Stimulated activated CD8-positive, alpha-beta memory T cell treated with anti-CD3 and anti-CD28 coated beads, Interleukin-15, amount 100 ng/mL, for 24 hours (primary cell): ENCODE data around the gene WWC2.
"Not testable (repeated sequence)": the region's sequence is repeated elsewhere in the genome, so short reads cannot be mapped to it uniquely, and the experiment has no call there.

Experiments
- DNase-seq: peaks from one replicate; pipeline ENCODE4 v3.0.0-alpha.2; 2020; ENCODE audit warnings: low read depth

WWC2 gene

GRCh38 chr4:183142571-183143550 lies 43.8 kb downstream of the WWC2 start:
- no peak for DNase-seq

GRCh38 chr4:183144787-183145186 lies 45.7 kb downstream of the WWC2 start:
- DNase-seq: no peak

- no peak for DNase-seq
Observed at GRCh38 chr4:183145773-183146172, 46.7 kb downstream of the WWC2 start.

GRCh38 chr4:183146478-183146877 lies 47.4 kb downstream of the WWC2 start:
- DNase-seq: no peak

DNA sequence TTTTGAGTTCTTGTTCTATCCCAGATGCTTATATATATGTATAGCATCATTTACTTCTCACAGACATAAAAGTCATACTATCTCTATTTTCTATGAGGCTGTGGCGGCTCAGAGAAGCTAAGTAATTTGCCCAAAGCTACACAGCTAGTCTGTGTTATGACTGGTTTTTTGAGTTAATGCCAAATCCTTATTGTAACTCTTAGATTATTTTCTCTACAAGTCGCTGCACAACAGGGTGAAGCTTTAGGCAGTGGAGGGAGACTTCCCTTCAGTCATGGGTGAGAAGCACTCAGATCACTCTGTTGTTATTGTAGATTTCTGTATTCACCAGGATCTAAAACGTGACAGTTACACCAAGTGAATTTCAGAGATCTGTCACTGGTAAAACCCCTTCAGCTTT lies 48.1 kb downstream of the WWC2 start:
- no peak for DNase-seq

DNA sequence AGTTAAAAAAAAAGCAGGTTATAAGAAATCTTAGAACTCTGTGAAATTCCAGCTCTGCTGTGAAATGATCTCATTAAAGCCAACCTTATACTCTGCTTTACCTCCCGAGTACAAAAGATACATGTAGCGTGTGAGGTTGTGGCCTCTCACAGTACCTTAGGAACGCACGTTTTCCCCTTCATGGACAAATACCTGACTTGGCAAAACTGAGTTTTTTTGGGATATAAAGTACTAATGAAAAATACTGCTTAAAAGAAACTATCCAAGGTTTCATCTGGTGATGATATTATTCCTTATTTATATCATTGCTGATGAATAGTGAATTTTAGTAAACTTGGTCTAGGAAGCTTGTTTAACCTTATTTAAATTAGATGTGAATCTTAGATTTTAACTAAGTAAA lies 48.9 kb downstream of the WWC2 start:
- no peak for DNase-seq

DNA sequence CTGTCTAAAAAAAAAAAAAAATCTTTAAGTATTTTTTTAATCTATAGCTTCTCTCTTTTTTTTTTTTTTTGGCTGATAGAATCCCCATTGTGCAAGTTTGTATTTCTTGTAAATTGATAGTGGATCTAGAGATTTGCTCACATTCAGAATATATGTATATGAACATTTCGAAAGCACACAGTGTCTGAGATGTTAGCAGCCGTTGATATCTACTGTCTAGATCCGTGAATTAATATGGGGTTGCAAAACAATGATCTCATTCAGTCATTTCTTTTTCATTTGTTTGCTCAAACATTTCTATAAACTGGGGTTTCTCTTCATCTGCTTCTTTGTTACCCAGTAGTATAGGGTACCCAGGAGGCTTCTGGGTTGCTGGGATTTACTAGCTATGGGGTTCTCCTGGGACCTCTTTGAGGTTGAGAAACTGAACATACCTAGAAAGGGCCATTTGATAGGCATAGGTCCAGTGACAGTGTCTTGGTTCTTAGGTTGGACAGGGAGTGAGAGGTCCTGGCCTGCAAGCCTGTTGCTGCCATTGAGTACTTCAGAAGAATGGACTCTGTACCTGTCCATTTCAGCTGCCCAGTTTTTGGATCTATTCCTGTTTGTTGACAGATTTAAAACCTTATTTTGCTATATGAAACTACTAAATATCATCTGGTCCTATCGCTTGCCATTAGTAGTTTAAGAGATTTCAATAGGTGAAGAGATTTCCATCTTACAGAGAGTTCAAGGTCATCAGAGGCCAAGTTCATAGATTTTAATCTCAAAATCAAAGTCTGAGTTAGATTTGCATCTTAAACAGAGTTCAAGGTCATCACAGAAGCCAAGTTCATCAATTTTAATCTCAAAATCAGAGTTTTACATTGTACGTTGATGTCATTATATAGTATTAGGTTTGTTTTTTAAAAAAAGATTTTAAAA lies 50.8 kb downstream of the WWC2 start:
- no peak for DNase-seq

DNA sequence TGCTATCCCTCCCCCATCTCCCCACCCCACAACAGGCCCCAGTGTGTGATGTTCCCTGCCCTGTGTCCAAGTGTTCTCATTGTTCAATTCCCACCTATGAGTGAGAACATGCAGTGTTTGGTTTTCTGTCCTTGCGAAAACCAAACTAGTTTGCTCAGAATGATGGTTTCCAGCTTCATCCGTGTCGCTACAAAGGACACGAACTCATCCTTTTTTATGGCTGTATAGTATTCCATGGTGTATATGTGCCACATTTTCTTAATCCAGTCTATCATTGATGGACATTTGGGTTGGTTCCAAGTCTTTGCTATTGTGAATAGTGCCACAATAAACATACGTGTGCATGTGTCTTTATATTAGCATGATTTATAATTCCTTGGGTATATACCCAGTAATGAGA lies 51.6 kb downstream of the WWC2 start:
- DNase-seq: not testable (repeated sequence)

DNA sequence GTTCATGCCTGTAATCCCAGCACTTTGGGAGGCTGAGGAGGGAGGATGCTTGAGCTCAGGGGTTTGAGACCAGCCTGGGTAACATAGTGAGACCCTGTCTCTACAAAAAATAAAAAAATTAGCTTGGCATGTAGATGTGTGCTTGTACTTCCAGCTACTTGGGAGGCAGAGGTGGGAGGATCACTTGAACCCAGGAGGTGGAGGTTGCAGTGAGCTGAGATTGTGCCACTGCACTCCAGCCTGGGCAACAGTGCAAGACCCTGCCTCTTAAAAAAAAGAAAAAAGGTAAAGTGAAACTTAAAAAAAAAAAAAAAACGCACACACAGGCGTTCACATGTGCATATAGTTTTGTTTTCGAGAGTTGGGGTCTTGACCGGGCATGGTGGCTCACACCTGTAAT lies 53.2 kb downstream of the WWC2 start:
- DNase-seq: not testable (repeated sequence)

DNA sequence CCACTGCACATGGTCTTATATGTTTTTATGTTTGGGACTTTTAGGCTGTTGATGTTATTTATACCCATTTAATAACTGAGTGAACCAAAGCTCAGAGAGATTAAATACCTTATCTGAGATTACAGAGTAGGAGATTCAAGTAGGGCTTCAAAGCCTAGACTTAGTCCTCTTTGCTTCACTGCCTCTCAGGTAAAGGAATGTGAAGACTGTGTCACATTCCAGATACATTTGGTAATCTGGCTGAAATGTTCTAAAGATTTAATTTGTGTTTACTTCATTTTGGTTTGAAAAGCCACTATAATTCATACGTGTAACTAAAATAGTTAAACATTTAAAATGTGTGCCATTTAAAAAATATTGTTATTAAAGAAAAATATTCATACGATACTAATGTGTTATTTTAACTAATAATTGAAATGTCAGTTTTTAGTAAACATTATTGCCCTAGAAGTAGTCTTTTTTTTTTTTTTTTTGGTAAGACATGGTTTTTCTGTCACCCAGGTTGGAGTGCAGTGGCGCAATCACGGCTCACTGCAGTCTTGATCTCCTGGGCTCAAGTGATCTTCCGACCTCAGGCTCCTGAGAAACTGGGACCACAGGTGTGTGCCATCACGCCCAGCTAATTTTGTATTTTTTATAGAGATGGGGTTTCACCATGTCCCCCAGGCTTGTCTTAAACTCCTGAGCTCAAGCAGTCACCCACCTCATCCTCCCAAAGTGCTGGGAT lies 54.3 kb downstream of the WWC2 start:
- DNase-seq: no peak

- no peak for DNase-seq
Observed at GRCh38 chr4:183154701-183155391, 55.8 kb downstream of the WWC2 start.

GRCh38 chr4:183155450-183156184 lies 56.6 kb downstream of the WWC2 start:
- no peak for DNase-seq

GRCh38 chr4:183157215-183157614 lies 58.2 kb downstream of the WWC2 start:
- no peak for DNase-seq

GRCh38 chr4:183158062-183158461 lies 59.0 kb downstream of the WWC2 start:
- DNase-seq: no peak

GRCh38 chr4:183161630-183162029 lies 62.6 kb downstream of the WWC2 start:
- DNase-seq: no peak

DNA sequence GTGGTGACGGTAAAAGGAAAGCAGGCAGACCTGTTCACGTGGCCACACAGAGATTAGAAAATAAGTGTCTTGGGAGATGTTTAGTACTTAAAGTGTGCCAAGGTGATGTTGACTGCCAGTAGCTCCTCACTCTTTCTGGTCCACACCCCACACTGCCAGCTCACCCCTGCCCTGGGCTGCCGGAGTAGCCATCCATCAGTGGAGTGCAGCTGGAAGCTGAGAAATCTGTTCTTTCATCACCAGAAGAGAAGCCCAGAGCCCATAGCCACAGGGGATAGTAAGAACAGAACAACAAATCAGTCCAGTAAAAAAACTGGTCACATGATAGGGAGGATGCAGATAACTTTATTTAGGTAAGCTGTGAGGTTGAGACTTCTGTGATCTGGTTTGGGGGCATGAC lies 64.1 kb downstream of the WWC2 start:
- no peak for DNase-seq

DNA sequence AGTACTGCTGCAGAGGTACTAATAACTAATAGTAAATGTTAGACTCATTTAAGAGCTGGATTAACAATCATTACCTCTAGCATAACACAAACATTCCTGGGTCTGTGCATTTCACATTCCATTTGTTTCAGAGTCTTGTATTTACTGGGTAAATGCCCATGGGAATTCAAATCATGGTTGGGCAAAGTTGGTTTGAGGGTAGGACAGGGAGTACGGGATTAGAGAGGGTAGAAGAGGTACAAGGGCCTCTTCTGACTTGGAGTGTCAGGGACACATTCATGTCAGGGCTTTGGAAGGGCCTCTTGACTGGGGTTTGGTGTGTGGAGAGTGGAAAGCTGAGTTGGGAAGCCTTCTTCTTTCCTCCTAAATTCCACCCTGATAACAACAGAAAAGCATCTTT lies 65.9 kb downstream of the WWC2 start:
- DNase-seq: no peak

DNA sequence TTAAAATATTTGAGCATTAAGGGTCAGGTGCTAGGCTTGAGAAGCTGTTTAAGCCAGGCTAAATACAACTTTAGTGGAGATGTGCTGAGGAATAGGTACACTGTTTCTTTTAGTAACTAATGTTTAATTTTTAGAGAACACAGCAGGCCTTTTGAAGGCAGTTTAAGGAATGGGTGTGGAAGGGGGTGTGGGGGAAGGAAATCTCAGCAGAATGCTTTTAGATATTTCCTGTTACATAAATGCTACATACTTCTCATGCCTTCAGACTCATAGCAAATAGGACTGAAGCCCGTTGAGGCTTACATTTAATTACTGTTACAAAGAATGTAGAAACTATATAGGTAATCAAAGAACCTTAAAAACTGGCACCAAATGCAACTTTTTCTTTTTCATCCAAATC lies 66.3 kb downstream of the WWC2 start:
- no peak for DNase-seq

DNA sequence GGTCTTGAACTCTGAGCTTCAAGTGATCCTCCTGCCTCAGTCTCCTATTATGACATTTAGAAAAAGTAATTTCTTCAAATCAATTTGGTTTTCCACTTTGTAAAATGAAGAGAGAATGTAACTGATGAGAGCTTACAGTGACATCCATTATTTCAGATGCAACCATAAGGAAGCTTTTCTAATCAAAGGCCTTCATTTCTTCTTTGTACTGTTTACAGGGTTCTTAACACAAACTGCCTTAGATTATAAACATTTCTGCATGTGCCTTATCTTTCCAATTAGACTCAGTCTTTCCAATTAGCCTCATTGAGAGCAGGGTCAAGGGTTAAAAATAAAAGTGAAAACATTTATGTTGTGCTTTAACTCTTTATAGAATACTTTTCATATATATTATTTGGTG lies 71.8 kb downstream of the WWC2 start:
- no peak for DNase-seq

DNA sequence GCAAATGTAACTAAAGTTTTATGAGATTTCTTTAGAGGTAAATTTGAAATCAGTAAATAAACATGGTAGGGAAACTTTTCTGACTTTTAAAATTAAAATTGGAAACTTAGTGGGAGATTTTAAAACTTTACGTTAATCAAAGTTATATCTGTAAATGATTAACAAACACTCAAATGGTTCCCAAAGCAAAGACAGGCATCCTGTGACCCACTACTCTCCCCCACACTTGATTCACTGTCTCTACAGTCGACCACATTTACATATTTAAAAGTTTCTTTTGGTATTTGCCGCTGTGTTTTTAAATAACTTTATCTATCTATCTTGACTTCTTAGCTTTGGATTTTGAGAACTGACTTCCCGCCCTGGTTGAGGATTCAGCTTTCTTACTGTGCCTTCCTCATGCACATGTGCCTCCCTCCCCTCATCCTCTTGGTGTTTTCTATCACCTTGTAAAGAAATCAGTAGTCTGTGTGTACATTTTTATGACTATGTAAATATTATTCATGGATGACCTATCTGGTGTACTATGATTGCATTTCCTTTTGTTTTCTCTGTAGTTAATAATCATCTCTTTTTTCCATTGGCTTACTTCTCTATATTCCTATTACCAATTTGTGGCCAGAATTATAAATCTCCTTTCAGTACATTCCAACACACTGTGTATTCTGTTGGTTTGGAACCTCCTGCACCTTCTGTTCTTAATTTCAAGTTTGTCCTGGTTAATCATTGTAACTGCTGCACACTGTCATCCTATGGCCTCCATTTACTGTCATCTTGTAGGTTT lies 72.6 kb downstream of the WWC2 start:
- DNase-seq: no peak
